HG03039 (cell line): ENCODE data around the gene DCC.
"Not testable (repeated sequence)": the region's sequence is repeated elsewhere in the genome, so short reads cannot be mapped to it uniquely, and the experiment has no call there.

Experiments used
- ATAC-seq: cut with Tn5 transposase; IDR thresholded peaks from one replicate; pipeline ENCODE4 v1.9.1; 2021; ENCODE audit warnings: mild to moderate bottlenecking, moderate library complexity; ENCODE audit not compliant: unreplicated experiment

DCC gene

GRCh38 chr18:53458944-53459580 is 1119.1 kb downstream of the DCC start:
- ATAC-seq, result no peak

- no peak for ATAC-seq
Measured at GRCh38 chr18:53467756-53468155, 1127.8 kb downstream of the DCC start.

- not testable (repeated sequence) for ATAC-seq
Measured at GRCh38 chr18:53468173-53468572, 1128.2 kb downstream of the DCC start.

GRCh38 chr18:53472546-53472945 is 1132.5 kb downstream of the DCC start:
- no peak for ATAC-seq

- no peak for ATAC-seq
Measured at GRCh38 chr18:53478155-53478554, 1138.2 kb downstream of the DCC start.

- no peak for ATAC-seq
Measured at GRCh38 chr18:53486296-53486695, 1146.3 kb downstream of the DCC start.

- no peak for ATAC-seq
Measured at GRCh38 chr18:53489266-53489665, 1149.3 kb downstream of the DCC start.

GRCh38 chr18:53490019-53490418 is 1150.0 kb downstream of the DCC start:
- ATAC-seq, result no peak

GRCh38 chr18:53496028-53496427 is 1156.0 kb downstream of the DCC start:
- ATAC-seq, result no peak

- no peak for ATAC-seq
Measured at GRCh38 chr18:53503914-53504441, 1164.0 kb downstream of the DCC start.

GRCh38 chr18:53508529-53508928 is 1168.5 kb downstream of the DCC start:
- no peak for ATAC-seq

GRCh38 chr18:53509886-53510285 is 1169.9 kb downstream of the DCC start:
- ATAC-seq, result no peak

GRCh38 chr18:53511725-53512124 is 1171.7 kb downstream of the DCC start:
- ATAC-seq, result not testable (repeated sequence)

- ATAC-seq, result no peak
Measured at GRCh38 chr18:53521068-53521467, 1181.1 kb downstream of the DCC start.

- ATAC-seq, result no peak
Measured at GRCh38 chr18:53526101-53526870, 1186.3 kb downstream of the DCC start.

GRCh38 chr18:53527365-53527764 is 1187.4 kb downstream of the DCC start:
- ATAC-seq, result no peak

GRCh38 chr18:53531187-53531586 is 1191.2 kb downstream of the DCC start:
- ATAC-seq, result no peak

- ATAC-seq, result no peak
Measured at GRCh38 chr18:53531896-53532295, 1191.9 kb downstream of the DCC start.

GRCh38 chr18:53534203-53534602 is 1194.2 kb downstream of the DCC start:
- no peak for ATAC-seq

GRCh38 chr18:53534695-53535094 is 1194.7 kb downstream of the DCC start:
- ATAC-seq, result no peak

GRCh38 chr18:53536908-53537307 is 1196.9 kb downstream of the DCC start:
- no peak for ATAC-seq

GRCh38 chr18:53541924-53542323 is 1201.9 kb downstream of the DCC start:
- ATAC-seq, result no peak
